Prostate gland (tissue), 2 donors: Measurements from ENCODE around the gene DNMT3B. TPM values are rescaled to one million over a fixed set of nuclear protein-coding genes. Genes with fewer than 3 reads are reported as not detected.

ENCODE experiments used
- DNase-seq: peaks from one replicate; pipeline ENCODE4 v3.0.0-alpha.2; 2019; ENCODE audit warnings: low spot score
- H3K27ac ChIP-seq, 2 donors: fragments of 200-600 bp; sonication (generic); 2 replicates each; pipeline ENCODE4 v1.5.1; 2017 to 2019
- H3K27me3 ChIP-seq: fragments of 200-600 bp; sonication (generic); replicated peaks from 2 replicates; pipeline ENCODE4 v1.5.1; 2019; ENCODE audit not compliant: insufficient read depth
- H3K36me3 ChIP-seq, 2 donors: fragments of 200-600 bp; sonication (generic); 1 replicate in 1 of 2; 2 replicates in 1 of 2; pipeline versions ENCODE4 v1.5.1 to v1.8.1; 2017 to 2019
- H3K4me1 ChIP-seq: fragments of 200-600 bp; sonication (generic); replicated peaks from 2 replicates; pipeline ENCODE4 v1.5.1; 2019
- H3K4me3 ChIP-seq, 2 donors: fragments of 200-600 bp; sonication (generic); 2 replicates each; pipeline ENCODE4 v1.5.1; 2017 to 2019
- H3K9me3 ChIP-seq: fragments of 200-600 bp; sonication (generic); 2 replicates; pipeline ENCODE4 v1.5.1; 2017
- CTCF ChIP-seq, 4 experiments: fragments of 200-600 bp in 2 of 4; fragments of 450-650 bp in 2 of 4; sonication (generic) in 2 of 4; IDR thresholded peaks; 1 replicate in 3 of 4; 2 replicates in 1 of 4; pipeline ENCODE4 v1.5.1; 2016 to 2019; ENCODE audit warnings: antibody characterized with exemption in 4 of 4, mild to moderate bottlenecking in 2 of 4, moderate library complexity in 2 of 4
- POLR2A ChIP-seq: fragments of 450-650 bp; IDR thresholded peaks from one replicate; pipeline ENCODE4 v1.6.1; 2016; ENCODE audit warnings: antibody characterized with exemption, mild to moderate bottlenecking
- POLR2AphosphoS5 ChIP-seq: sonication (generic); formaldehyde crosslinking; IDR thresholded peaks from one replicate; pipeline ENCODE4 v1.6.1; 2017; ENCODE audit warnings: antibody characterized with exemption
- WGBS: methylation state at CpG from one replicate; pipeline ENCODE4 v1.1.5; 2018; 5-methylcytosine and 5-hydroxymethylcytosine counted together
- intact Hi-C: fragments of 100-400 bp; cut with DNase I; formaldehyde crosslinking; loops from one replicate; pipeline ENCODE4 v1.14.2; 2022
- total RNA-seq, 2 donors: library from RNA; depleted of rRNA; stranded (reverse); fragments of >200 nt; gene quantifications; one replicate each; pipeline ENCODE4 v1.1.0, GENCODE V29; 2016

DNMT3B gene
- total RNA-seq, 2 donors from 2014 or later, result 0.41 to 11.5 TPM

GRCh38 chr20:32849577-32849976, 87.4 kb downstream of the DNMT3B start:
- H3K4me1 ChIP-seq, result no peaks in the 10 kb centered on the region
- H3K4me3 ChIP-seq, result no peak overlapping the region
- intact Hi-C loops, result no loop called here
- no peak for DNase-seq
- no peak for TF ChIP-seq POLR2A
- TF ChIP-seq POLR2AphosphoS5, result no peak
- no peaks in the 10 kb centered on the region for H3K36me3 ChIP-seq
- no peak overlapping the region for H3K27ac ChIP-seq
- H3K27me3 ChIP-seq, result no peaks in the 10 kb centered on the region
- WGBS, result 90% methylated on average over 6 of the region's 6 CpGs
- no peaks in the 10 kb centered on the region for H3K9me3 ChIP-seq

- no peak for DNase-seq
- TF ChIP-seq CTCF (IDR thresholded peaks at IDR 0.05), result no peak
- no peak for TF ChIP-seq POLR2A
- no peak for TF ChIP-seq POLR2AphosphoS5
- Histone ChIP-seq H3K27ac (no peak overlapping the region), H3K36me3 (no peaks in the 10 kb centered on the region), H3K4me3 (no peak overlapping the region), H3K27me3 (no peaks in the 10 kb centered on the region), H3K9me3 (no peaks in the 10 kb centered on the region), H3K4me1 (no peaks in the 10 kb centered on the region)
- intact Hi-C loops, result no loop called here
- 71% methylated on average over 7 of the region's 7 CpGs for WGBS
These were observed 93.2 kb downstream of the DNMT3B start for GRCh38 chr20:32855387-32855786.

GRCh38 chr20:32858189-32858588, 96.0 kb downstream of the DNMT3B start:
- no peaks in the 10 kb centered on the region for H3K4me1 ChIP-seq
- TF ChIP-seq POLR2AphosphoS5, result no peak
- TF ChIP-seq POLR2A, result no peak
- no peak for TF ChIP-seq CTCF (IDR thresholded peaks at IDR 0.05)
- H3K27me3 ChIP-seq, result no peaks in the 10 kb centered on the region
- no peaks in the 10 kb centered on the region for H3K36me3 ChIP-seq
- peak; percentile 17 for DNase-seq
- intact Hi-C loops, result no loop called here
- no peak overlapping the region for H3K27ac ChIP-seq
- no peaks in the 10 kb centered on the region for H3K9me3 ChIP-seq
- WGBS, result 53% methylated on average over 2 of the region's 2 CpGs
- no peak overlapping the region for H3K4me3 ChIP-seq

Other genes with a start within 250 kb of the DNMT3B start
- 10 to 100 TPM; 18.0 to 59.7 TPM for gene NOL4L, start 177.1 kb upstream of the DNMT3B start, total RNA-seq
- gene C20orf203, start 88.4 kb upstream of the DNMT3B start, total RNA-seq, result under 1 TPM; 0.14 to 0.51 TPM
- 10 to 100 TPM; 26.3 to 48.3 TPM for gene COMMD7, start 18.9 kb upstream of the DNMT3B start, total RNA-seq
- gene MAPRE1, start 57.6 kb downstream of the DNMT3B start, total RNA-seq, result 100 to 1,000 TPM in 1 of 2 donors, 10 to 100 TPM in 1; 65.4 to 136 TPM
- gene EFCAB8, start 96.5 kb downstream of the DNMT3B start, total RNA-seq, result 1 to 10 TPM in 1 of 2 donors, under 1 TPM in 1; 0.87 to 1.8 TPM
- gene SUN5, start 242.0 kb downstream of the DNMT3B start, total RNA-seq, result 1 to 10 TPM in 1 of 2 donors, not detected in 1; 4.7 TPM
- gene BPIFB2, start 245.3 kb downstream of the DNMT3B start, total RNA-seq, result 1 to 10 TPM in 1 of 2 donors, not detected in 1; 5.1 TPM